K562 (cell line): ENCODE data around the gene ZBTB49. TPM values are rescaled to one million over a fixed set of nuclear protein-coding genes. Genes with fewer than 3 reads are reported as not detected.

ENCODE experiments used
- ATAC-seq: fragments of 200-7000 bp; cut with Tn5 transposase; 3 replicates; pipeline ENCODE4 v1.9.1; 2020; ENCODE audit warnings: moderate library complexity
- BruUV-seq: library from RNA; stranded (reverse); fragments of 400-500 nt; replicated peaks from 2 replicates; lab custom pipeline; 2021; lab: Mats Ljungman, UMichigan
- CTCF ChIA-PET: fragments of 300-600 bp; formaldehyde crosslinking; extraction: SDS; loops from one replicate; lab custom pipeline; 2021; ENCODE audit warnings: low intra/inter-chr PET ratio; lab: Yijun Ruan, JAX
- POLR2A ChIA-PET: fragments of 300-600, 350-650 bp; sonication (Branson Sonifier 250); formaldehyde crosslinking; extraction: SDS; loops from one replicate; lab custom pipeline; 2021; ENCODE audit warnings: antibody characterized with exemption, inconsistent platforms; lab: Yijun Ruan, JAX
- DNase-seq, 4 experiments: peaks; one replicate each; pipeline versions ENCODE4 v3.0.0 to v3.0.0-alpha.2; 2011 to 2018; ENCODE audit warnings: low spot score in 3 of 4, mixed read lengths in 3 of 4; ENCODE audit errors: extremely low read depth in 1 of 4
- FAIRE-seq: peaks from 2 replicates; lab custom pipeline; 2011; peaks lifted over from hg19 to GRCh38; lab: Jason Lieb, UNC
- H2AFZ ChIP-seq: 2 replicates; pipeline ENCODE4 v1.6.0; 2011; ENCODE audit warnings: low read depth, low read length, control low read depth, inconsistent platforms
- H3K27ac ChIP-seq: fragments of 200-600 bp; 3 replicates; pipeline ENCODE4 v1.8.0; 2011; ENCODE audit warnings: low read depth, mild to moderate bottlenecking, control low read depth, inconsistent platforms, low read length, moderate library complexity, mixed read lengths; ENCODE audit errors: extremely low read depth
- H3K27me3 ChIP-seq, 2 experiments: fragments of 300-600 bp in 1 of 2; 2 replicates in 1 of 2; 3 replicates in 1 of 2; pipeline versions ENCODE4 v1.6.0 to v1.8.0; 2011; ENCODE audit warnings: inconsistent platforms in 2 of 2, low read length in 2 of 2, mild to moderate bottlenecking in 1 of 2, mixed read lengths in 1 of 2, moderate library complexity in 1 of 2; ENCODE audit not compliant: control insufficient read depth in 2 of 2, insufficient read depth in 2 of 2
- H3K36me3 ChIP-seq: fragments of 300-600 bp; 3 replicates; pipeline ENCODE4 v1.8.0; 2011; ENCODE audit warnings: mild to moderate bottlenecking, low read length, inconsistent platforms; ENCODE audit not compliant: control insufficient read depth, insufficient read depth
- H3K4me1 ChIP-seq, 2 experiments: fragments of 200-600 bp in 1 of 2; replicated peaks in 1 of 2; 2 replicates in 1 of 2; 3 replicates in 1 of 2; pipeline versions ENCODE4 v1.5.1 to v1.8.0; 2011; ENCODE audit warnings: inconsistent platforms in 2 of 2, low read length in 2 of 2, mild to moderate bottlenecking in 1 of 2, mixed read lengths in 1 of 2, moderate library complexity in 1 of 2; ENCODE audit not compliant: control insufficient read depth in 2 of 2, insufficient read depth in 2 of 2
- H3K4me2 ChIP-seq: 2 replicates; pipeline ENCODE4 v1.6.1; 2011; ENCODE audit warnings: low read length, control low read depth, inconsistent platforms, mixed read lengths; ENCODE audit not compliant: insufficient read depth
- H3K4me3 ChIP-seq: fragments of 200-600 bp; sonication (generic), shearing (Covaris generic); 2 replicates; pipeline ENCODE4 v1.5.1; 2016; ENCODE audit warnings: control low read depth, inconsistent platforms
- H3K79me2 ChIP-seq: fragments of 200-600 bp; 3 replicates; pipeline ENCODE4 v1.8.0; 2011; ENCODE audit warnings: low read length, inconsistent platforms; ENCODE audit not compliant: control insufficient read depth, insufficient read depth
- H3K9ac ChIP-seq, 2 experiments: 2 replicates each; pipeline versions ENCODE4 v1.6.0 to v1.6.1; 2011; ENCODE audit warnings: low read depth in 2 of 2, low read length in 2 of 2, control low read depth in 1 of 2, inconsistent platforms in 1 of 2, mild to moderate bottlenecking in 1 of 2, mixed read lengths in 1 of 2; ENCODE audit not compliant: insufficient read depth in 1 of 2
- H3K9me1 ChIP-seq: one replicate; pipeline ENCODE4 v1.6.0; 2011; ENCODE audit warnings: inconsistent platforms, mild to moderate bottlenecking, low read length, moderate library complexity; ENCODE audit not compliant: control insufficient read depth, insufficient read depth
- H3K9me3 ChIP-seq: replicated peaks from 2 replicates; pipeline ENCODE4 v1.5.1; 2011; ENCODE audit warnings: low read depth, low read length, inconsistent platforms; ENCODE audit not compliant: control insufficient read depth, insufficient read depth
- H4K20me1 ChIP-seq: replicated peaks from 2 replicates; pipeline ENCODE4 v1.6.1; 2011; ENCODE audit warnings: low read length, inconsistent platforms, mixed read lengths; ENCODE audit not compliant: control insufficient read depth, insufficient read depth
- BRD4 ChIP-seq: fragments of 200-600 bp; sonication (generic); IDR thresholded peaks from 2 replicates; pipeline ENCODE4 v1.6.1; 2017; ENCODE audit warnings: inconsistent platforms
- SAP30 ChIP-seq: fragments of 200-600 bp; sonication (generic); IDR thresholded peaks from 2 replicates; pipeline ENCODE4 v1.6.1; 2012; ENCODE audit warnings: borderline replicate concordance, low read depth, mild to moderate bottlenecking, moderate library complexity, low read length, control low read depth, inconsistent platforms; ENCODE audit not compliant: insufficient read depth, poor library complexity, severe bottlenecking
- SNAPC5 ChIP-seq: fragments of 250-450 bp; sonication (Bioruptor Pico); IDR thresholded peaks from 2 replicates; pipeline ENCODE4 v1.8.0; 2021; ENCODE audit warnings: moderate library complexity, mild to moderate bottlenecking, inconsistent platforms
- WGBS: fragments of 100-300 bp; shearing (Covaris generic); methylation state at CpG from one replicate; pipeline ENCODE4 v1.1.6; 2016; ENCODE audit warnings: low coverage, mixed read lengths; ENCODE audit not compliant: insufficient coverage; ENCODE audit errors: missing lambda C conversion rate; 5-methylcytosine and 5-hydroxymethylcytosine counted together
- in situ Hi-C: fragments of 300-500 bp; cut with MboI; formaldehyde crosslinking; loops from 4 replicates; pipeline ENCODE4 v1.15.0; 2018; ENCODE audit warnings: inconsistent platforms, mixed read lengths
- intact Hi-C: fragments of 100-400 bp; cut with micrococcal nuclease; formaldehyde crosslinking; loops from 2 replicates; pipeline ENCODE4 v1.14.2; 2022
- polyA plus RNA-seq, 8 experiments: library from polyadenylated mRNA; depleted of rRNA in 4 of 8; stranded (reverse) in 5 of 8; unstranded in 3 of 8; fragments of >200 nt; fragmentation: Nextera tagmentation in 2 of 8; fragmentation: Illumina TruSeq in 1 of 8; extraction: Ambion mirVana in 2 of 8; extraction: Trizol in 1 of 8; gene quantifications; 2 replicates each; pipeline versions ENCODE4 v1.2.1 to v1.2.3, GENCODE V29; 2011 to 2014; ENCODE audit warnings: inconsistent platforms in 1 of 8, missing spikeins in 1 of 8
- total RNA-seq, 7 experiments: library from RNA; depleted of rRNA in 6 of 7; stranded (reverse); fragments of >200 nt in 6 of 7; fragmentation: Illumina TruSeq in 2 of 7; extraction: Trizol in 2 of 7; gene quantifications; 2 replicates each; pipeline versions ENCODE4 v1.2.1 to v1.2.3, GENCODE V29; 2011 to 2021; ENCODE audit warnings: low replicate concordance in 1 of 7

ZBTB49 gene
- total and polyA plus RNA-seq, 9 of the 15 experiments (the other 6 are each of a cell fraction or from before 2014, with no cell fraction given) = 0.49 to 8.0 (median 4.2) TPM

- Histone ChIP-seq H4K20me1 (no peaks in the 10 kb centered on the region), H3K9ac (peak overlapping the region; percentile 94 to 96), H2AFZ (peak overlapping the region; percentile 94), H3K9me3 (no peaks in the 10 kb centered on the region), H3K4me3 (peak overlapping the region; percentile 89), H3K27ac (peak overlapping the region; percentile 92), H3K4me1 (peaks cover 4 to 8% of the 10 kb centered on the region in 2 experiments; a peak in 3 of 5 replicates), H3K79me2 (peaks cover 16% of the 10 kb centered on the region), H3K36me3 (peaks cover 24% of the 10 kb centered on the region)
- no peak for FAIRE-seq
- intact Hi-C loops = no loop called here
- TSS peak; percentile 73 for BruUV-seq
- CTCF ChIA-PET = no interaction called here
- peak; percentile 7 for ATAC-seq
- 2% methylated on average over 11 of the region's 12 CpGs for WGBS
- in situ Hi-C loops = no loop called here
- no peak for DNase-seq
- POLR2A ChIA-PET = interaction anchor here (0.6 to 1.9 kb wide), 9 partner anchors 13 to 540 kb away, joined by 3 to 7 read pairs (median 3); no protein-coding TSS in a partner anchor
- TF ChIP-seq BRD4 (0 out of 2 replicates have a peak, but pooled peaks have one; percentile 72), SAP30 (peak; percentile 15), SNAPC5 (CRISPR knock-in tag) (no peak)
- TF ChIP-seq, all 486 proteins: peak for 2
- H3K9me1 ChIP-seq = no peaks in the 10 kb centered on the region
- H3K4me2 ChIP-seq = peak overlapping the region; percentile 90
- no peaks in the 10 kb centered on the region for H3K27me3 ChIP-seq
These were observed 42.4 kb upstream of the ZBTB49 start for GRCh38 chr4:4247696-4248028.
